AG09319 (cell line): ENCODE results near the gene PPP5C.

Experiments
- DNase-seq: peaks from one replicate; pipeline ENCODE4 v3.0.0-alpha.2; 2010; ENCODE audit warnings: low read depth; ENCODE audit errors: extremely low read depth
- CTCF ChIP-seq: IDR thresholded peaks from 2 replicates; pipeline ENCODE4 v1.5.1; 2011; ENCODE audit warnings: low read depth, mild to moderate bottlenecking, inconsistent platforms, low read length, moderate library complexity

The PPP5C gene

DNA sequence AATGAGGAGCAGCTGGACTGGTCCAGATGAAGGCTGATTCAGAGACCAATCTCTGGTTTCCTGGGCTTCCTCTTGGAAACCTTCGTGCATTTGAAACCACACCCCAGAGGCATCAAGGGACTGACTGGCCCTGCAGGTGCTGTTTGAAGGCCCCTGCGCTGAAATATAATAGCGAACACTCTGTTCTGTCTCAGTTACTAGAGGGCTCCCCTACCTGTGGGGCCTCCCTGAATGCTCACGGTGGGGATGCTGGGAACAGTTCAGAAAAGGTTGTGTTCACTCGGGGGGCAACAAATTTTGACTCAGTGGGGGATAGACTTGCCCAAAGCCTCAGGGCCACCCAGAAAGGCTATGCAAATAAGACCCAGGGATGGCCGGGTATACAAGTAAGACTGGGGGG, 60.1 kb downstream of the PPP5C start:
- no peak for DNase-seq
- TF ChIP-seq CTCF = no peak

DNA sequence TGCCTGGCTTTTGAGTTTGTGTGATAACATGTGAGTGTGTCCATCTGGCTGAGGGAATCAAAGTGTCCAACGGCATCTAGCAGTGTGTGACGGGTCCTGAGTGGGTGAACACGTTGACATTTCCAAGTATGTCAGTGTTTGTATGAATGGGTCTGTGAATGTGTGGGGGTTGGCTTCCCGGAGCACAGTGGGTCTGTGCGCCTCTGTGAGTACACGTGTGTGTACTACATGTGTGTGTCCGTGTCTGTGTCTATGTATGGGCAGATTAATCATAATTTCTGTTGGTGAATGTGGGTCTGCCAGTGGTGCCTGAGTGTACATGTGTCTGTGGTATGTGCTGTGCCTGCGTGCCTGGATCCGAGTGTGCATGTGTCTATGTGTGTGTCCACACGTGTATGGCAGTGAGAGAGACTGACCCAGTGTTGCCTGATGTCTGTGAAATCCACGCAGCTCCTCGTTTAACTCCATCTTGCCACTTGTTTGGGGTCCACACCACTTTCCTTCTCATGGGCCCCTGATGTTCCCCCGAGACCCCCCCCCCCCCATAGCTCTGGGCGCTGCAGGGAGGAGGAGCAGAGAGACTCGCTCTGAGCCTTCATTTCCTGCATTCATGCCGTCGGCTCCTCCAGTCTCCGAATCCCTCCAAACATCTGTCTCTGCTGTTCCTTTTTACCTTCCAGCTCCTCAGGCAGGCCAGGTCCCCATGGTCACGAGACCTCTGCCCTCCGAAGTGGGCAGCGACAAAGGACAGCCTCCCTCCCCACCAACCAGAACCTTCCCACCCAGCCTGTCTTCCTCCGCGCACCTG, 61.2 kb downstream of the PPP5C start:
- no peak for TF ChIP-seq CTCF
- no peak for DNase-seq

- no peak for DNase-seq
- no peak for TF ChIP-seq CTCF
Observed at GRCh38 chr19:46408664-46409039, 61.8 kb downstream of the PPP5C start.

GRCh38 chr19:46409191-46409590, 62.3 kb downstream of the PPP5C start:
- no peak for TF ChIP-seq CTCF
- no peak for DNase-seq

DNA sequence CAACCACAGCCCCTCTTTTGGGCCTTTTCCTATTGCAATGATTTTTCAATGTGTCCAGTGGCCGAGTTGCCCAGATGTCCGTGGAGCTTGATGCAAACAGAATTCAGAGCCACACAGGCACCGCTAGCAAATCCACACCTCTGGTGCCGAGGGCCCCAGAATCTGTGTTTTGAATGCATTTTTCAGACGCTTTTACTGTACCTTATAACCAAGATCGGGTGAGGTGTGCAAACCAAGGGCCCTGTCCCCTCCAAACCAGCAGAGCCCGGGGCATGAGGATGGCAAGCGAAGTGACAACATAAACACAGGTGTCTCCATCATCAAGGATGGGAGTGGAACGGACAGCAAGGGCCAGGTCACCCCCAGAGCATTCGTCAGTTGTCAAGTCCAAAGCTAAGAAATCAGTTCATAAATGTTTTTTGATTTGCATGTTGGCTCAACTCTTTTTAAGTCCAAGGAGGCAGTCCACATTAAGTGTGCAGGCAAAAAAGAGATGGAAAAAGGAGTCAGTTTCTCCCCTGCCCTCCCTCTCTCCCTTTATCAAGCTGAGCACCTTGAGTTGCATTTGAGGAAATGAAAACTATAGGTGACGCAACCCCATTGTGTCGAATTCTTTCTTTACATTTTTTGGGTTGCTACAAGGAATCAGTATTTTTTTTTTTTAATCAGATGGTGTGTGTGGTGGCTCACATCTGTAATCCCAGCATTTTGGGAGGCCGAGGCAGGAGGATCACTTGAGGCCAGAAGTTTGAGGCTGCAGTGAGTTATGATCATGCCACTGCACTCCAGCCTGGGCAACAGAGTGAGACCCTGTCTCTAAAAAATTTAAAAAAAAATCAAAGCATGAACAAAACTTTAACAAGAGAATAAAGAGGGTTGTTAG, 63.6 kb downstream of the PPP5C start:
- no peak for DNase-seq

DNA sequence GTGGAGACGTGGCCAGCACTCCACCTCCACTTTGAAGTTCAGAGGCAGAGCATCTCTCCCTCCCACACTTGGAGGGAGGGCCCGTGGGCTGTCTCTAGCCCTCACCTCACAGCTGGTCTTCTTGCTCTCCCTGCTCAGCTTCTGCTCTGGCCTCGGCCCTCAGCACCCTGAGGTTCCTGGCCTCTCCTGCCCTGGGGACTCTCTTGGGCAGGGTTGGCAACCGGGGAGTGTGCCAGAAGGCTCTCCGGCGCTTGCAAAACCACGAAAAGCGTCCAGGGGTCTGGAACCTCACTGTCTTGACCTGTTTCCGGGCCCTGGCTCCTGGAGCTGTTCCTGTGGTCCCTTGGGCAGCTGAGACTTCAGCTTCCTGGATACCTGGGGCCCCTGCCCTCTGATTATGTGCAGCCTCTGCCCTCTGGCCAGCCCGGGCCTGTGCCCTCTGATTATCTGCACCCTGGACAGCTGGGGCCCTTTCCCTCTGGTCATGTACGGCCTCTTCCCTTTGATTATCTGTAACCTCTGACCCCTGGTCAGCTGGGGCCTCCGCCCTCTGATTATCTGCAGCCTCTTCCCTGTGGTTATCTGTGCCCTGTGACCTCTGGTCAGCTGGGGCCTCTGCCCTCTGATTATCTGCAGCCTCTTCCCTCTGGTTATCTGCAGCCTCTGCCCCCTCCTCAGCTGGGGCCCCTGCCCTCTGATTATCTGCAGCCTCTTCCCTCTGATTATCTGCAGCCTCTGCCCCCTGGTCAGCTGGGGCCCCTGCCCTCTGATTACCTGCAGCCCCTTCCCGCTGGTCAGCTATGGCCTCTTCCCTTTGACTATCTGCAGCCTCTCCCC, 64.4 kb downstream of the PPP5C start:
- no peak for TF ChIP-seq CTCF
- DNase-seq = no peak

More for the DNA sequence above, 63.6 kb downstream of the PPP5C start:
- no peak for TF ChIP-seq CTCF
